ENCODE measurements around the gene DENND4B.

DNA sequence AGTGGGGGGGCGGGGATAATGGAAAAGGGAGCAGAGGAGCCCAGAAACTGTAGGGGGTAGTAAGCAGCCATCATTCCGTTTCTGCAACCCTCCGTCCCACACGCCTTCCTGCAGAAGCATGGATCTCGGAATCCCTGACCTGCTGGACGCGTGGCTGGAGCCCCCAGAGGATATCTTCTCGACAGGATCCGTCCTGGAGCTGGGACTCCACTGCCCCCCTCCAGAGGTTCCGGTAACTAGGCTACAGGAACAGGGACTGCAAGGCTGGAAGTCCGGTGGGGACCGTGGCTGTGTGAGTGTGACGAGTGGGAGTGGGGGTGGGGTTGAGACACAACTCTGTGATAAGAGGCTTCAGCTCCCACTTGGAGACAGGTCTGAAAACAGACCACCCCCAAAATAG, 21.9 kb upstream of the DENND4B start:
- TF ChIP-seq FOXA1 (IDR thresholded peaks at IDR 0.05) (no peak), JUND (IDR thresholded peaks at IDR 0.05) (no peak), GABPA (IDR thresholded peaks at IDR 0.05 in 1 of 2, conservative IDR thresholded peaks at IDR 0.05 in 1 of 2) (no peak), RAD21 (IDR thresholded peaks at IDR 0.05) (no peak), SP1 (IDR thresholded peaks at IDR 0.05) (no peak)
- TF ChIP-seq, protein P1, sequence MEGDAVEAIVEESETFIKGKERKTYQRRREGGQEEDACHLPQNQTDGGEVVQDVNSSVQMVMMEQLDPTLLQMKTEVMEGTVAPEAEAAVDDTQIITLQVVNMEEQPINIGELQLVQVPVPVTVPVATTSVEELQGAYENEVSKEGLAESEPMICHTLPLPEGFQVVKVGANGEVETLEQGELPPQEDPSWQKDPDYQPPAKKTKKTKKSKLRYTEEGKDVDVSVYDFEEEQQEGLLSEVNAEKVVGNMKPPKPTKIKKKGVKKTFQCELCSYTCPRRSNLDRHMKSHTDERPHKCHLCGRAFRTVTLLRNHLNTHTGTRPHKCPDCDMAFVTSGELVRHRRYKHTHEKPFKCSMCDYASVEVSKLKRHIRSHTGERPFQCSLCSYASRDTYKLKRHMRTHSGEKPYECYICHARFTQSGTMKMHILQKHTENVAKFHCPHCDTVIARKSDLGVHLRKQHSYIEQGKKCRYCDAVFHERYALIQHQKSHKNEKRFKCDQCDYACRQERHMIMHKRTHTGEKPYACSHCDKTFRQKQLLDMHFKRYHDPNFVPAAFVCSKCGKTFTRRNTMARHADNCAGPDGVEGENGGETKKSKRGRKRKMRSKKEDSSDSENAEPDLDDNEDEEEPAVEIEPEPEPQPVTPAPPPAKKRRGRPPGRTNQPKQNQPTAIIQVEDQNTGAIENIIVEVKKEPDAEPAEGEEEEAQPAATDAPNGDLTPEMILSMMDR (IDR thresholded peaks at IDR 0.05; ENCODE audit: low read depth, low read length, missing input control) = no peak
- TF ChIP-seq, protein P2, sequence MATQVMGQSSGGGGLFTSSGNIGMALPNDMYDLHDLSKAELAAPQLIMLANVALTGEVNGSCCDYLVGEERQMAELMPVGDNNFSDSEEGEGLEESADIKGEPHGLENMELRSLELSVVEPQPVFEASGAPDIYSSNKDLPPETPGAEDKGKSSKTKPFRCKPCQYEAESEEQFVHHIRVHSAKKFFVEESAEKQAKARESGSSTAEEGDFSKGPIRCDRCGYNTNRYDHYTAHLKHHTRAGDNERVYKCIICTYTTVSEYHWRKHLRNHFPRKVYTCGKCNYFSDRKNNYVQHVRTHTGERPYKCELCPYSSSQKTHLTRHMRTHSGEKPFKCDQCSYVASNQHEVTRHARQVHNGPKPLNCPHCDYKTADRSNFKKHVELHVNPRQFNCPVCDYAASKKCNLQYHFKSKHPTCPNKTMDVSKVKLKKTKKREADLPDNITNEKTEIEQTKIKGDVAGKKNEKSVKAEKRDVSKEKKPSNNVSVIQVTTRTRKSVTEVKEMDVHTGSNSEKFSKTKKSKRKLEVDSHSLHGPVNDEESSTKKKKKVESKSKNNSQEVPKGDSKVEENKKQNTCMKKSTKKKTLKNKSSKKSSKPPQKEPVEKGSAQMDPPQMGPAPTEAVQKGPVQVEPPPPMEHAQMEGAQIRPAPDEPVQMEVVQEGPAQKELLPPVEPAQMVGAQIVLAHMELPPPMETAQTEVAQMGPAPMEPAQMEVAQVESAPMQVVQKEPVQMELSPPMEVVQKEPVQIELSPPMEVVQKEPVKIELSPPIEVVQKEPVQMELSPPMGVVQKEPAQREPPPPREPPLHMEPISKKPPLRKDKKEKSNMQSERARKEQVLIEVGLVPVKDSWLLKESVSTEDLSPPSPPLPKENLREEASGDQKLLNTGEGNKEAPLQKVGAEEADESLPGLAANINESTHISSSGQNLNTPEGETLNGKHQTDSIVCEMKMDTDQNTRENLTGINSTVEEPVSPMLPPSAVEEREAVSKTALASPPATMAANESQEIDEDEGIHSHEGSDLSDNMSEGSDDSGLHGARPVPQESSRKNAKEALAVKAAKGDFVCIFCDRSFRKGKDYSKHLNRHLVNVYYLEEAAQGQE (IDR thresholded peaks at IDR 0.05) = no peak
